Measurements from ENCODE around the gene PIGS.

DNA sequence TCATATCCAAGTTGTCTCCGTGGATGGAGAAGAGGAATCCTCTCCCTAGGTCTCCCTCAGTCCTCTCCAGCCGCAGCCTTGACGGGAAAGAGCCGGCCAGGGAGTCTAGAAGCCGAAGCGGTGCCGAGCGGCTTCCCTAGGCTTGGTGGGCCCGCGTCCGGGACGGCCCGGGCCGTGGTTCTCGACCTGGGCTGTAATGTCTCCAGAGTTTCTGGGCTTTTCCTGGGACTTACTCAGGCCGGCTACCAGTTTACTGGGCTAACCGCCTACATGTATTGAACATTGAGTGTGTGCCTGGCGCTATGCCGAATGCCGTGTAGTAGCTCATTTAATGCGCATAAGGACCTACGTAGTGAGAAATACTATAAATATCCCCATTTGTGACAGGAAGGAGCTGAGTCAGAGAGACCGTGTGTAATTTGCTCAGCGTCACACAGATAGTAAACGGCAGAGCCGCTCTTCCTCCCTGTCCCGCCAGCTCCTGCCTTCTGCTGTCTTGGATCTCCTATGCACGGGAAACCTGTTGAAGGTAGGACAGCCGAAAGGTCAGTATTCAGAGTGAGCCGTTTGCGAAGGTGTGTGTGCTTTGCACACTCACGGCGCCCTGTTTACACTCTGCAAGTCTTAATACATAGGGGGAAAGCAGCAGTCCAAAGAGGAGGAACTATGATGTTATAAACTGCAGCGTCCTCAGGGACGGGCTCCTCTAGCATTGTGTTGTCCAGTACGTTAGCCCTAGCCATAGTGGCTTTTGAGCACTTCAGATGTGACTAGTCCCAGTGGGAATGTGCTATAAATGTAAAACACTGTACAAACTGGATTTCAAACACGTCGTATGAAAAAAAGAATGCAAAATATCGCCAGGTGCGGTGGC is 28.2 kb upstream of the PIGS start:
- TF ChIP-seq, protein P1, sequence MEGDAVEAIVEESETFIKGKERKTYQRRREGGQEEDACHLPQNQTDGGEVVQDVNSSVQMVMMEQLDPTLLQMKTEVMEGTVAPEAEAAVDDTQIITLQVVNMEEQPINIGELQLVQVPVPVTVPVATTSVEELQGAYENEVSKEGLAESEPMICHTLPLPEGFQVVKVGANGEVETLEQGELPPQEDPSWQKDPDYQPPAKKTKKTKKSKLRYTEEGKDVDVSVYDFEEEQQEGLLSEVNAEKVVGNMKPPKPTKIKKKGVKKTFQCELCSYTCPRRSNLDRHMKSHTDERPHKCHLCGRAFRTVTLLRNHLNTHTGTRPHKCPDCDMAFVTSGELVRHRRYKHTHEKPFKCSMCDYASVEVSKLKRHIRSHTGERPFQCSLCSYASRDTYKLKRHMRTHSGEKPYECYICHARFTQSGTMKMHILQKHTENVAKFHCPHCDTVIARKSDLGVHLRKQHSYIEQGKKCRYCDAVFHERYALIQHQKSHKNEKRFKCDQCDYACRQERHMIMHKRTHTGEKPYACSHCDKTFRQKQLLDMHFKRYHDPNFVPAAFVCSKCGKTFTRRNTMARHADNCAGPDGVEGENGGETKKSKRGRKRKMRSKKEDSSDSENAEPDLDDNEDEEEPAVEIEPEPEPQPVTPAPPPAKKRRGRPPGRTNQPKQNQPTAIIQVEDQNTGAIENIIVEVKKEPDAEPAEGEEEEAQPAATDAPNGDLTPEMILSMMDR (IDR thresholded peaks at IDR 0.05) = no peak
- no peak for TF ChIP-seq POLR2A (IDR thresholded peaks at IDR 0.05)
